ENCODE measurements around the gene AK5.

Gene AK5

GRCh38 chr1:77447669-77448068 is 165.8 kb downstream of the AK5 start:
- no peak for DNase-seq (ENCODE audit: low read depth)

DNA sequence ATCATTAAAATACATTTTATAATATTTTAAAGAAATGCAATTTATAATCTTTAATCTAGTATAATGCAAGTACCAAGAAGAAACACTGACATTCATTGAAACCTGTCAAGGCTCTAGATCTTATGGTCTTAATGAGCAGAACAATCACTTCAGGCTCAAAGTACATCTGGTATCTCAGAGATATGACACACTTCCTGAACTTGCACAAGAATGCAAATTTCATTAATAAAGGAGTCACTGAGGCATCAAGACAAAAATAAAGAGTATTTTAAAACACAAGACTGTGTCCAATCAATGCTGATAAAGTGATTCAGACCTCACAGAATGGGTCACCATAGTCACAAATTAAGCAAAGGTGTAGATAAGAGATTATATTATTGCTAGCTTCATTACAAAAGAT is 178.1 kb downstream of the AK5 start:
- DNase-seq (ENCODE audit: low read depth), result no peak

GRCh38 chr1:77461691-77462090 is 179.9 kb downstream of the AK5 start:
- no peak for DNase-seq (ENCODE audit: low read depth)

DNA sequence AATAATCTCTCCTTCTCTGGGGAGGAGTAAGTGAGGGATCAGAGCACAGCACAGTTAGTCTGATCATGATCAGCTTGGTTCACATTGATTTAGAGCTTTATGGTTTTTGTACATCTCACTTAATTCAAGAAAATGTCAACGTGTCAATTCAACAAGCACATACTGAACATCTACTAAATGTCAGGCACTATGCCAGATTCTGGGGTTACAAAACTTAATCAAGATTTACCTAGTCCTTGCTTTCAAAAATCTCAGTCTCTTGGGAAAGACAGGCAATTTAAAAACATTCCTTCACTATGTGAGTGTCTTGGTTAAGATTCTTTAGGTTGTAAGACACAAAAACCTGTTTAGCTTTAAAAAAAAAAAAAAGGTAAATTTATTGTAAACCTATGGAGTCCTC is 181.4 kb downstream of the AK5 start:
- no peak for DNase-seq (ENCODE audit: low read depth)

GRCh38 chr1:77465139-77465538 is 183.3 kb downstream of the AK5 start:
- no peak for DNase-seq (ENCODE audit: low read depth)

- no peak for DNase-seq (ENCODE audit: low read depth)
Measured at GRCh38 chr1:77465922-77466321, 184.1 kb downstream of the AK5 start.

DNA sequence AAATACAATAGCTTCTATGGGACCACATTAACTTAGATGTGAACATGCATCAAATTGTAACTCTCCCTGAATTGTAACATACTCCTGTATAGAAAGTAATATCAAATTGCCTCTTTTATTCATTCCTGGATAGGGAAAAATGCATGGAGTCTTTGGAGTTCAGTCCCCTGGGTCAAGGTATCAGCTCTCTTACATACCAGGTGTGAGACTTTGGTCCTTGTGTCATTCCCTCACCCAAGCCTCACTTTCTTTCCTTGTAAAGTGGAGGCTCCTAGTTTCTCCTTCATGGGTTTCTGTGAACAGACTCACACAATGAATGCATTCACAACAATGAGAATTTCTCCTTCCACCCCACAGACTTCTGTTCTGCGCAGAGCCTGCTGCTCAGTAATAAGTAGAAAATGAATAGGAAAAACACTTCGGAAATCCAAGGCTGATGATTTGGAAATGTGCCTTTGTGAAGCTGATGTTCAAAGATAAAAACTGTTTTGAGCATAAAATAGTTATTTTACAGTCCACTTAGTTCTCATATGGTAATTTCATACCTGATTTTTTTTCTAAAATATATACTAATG is 185.3 kb downstream of the AK5 start:
- no peak for DNase-seq (ENCODE audit: low read depth)

- DNase-seq (ENCODE audit: low read depth), result no peak
Measured at GRCh38 chr1:77467741-77468140, 185.9 kb downstream of the AK5 start.

DNA sequence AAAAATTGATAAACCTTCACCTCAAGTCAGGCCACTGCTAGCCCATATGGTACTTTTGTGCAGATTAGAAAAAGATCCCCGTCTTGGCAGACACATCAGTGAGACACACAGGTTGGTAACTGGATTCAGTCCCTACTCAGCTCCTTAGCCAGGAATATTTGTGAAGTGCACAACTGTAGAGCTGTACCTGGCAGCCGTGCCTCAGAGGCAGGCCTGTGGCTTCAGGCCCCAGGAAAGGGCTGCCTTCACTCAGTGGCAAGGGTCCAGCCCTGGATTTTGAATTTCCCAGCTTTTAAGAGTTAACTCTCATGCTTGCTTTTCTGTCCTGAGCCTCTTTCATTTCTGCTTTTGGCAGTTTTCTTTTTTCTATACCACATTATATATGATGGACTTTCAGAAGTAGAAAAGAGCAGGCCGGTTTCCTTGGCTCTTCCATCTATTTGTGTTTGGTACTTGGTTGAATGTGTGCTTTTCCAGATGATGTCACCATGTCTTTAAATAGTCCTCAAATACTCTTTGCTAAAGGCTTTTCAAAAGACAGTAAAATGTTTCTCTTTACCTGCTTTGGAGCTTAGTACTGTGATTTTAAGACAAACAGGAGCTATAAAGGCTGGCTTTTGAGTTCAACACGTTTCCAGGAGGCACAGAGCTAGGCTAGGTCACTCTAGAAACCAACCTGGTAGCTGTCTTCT is 186.6 kb downstream of the AK5 start:
- no peak for DNase-seq (ENCODE audit: low read depth)

DNA sequence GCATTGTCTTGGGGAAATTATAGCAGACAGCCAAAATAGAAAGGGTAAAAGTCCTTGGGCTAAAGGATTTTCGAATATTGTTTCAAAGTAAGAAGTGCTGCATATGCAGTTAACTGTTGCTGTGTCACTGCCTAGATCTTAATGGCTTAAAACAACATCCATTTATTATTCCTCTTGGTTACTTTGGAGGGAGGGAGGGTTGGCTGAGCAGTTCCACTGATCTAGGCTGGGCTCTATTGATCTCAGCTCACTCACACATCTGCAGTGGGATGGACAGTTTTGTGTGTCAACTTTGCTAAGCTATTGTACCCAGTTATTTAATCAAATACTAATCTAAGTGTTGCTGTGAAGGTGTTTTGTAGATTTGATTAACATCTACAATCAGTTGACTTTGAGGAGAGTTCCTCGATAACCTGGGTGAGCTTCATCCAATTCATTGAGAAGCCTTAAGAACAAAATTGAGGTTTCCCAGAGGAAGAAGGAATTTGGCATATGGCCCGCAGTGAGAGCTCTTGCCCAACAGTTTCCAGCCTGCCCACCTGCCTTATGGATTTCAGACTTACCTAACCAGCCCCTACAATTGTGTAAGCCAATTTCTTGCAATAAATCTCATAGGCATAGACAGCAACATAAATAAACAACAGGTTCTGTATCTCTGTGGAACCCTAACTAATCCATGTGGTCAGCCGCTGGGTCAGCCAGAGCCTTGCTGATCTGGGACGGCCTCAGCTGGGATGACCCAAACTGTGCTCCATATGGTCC is 187.3 kb downstream of the AK5 start:
- no peak for DNase-seq (ENCODE audit: low read depth)

- no peak for DNase-seq (ENCODE audit: low read depth)
Measured at GRCh38 chr1:77471691-77472090, 189.9 kb downstream of the AK5 start.

GRCh38 chr1:77473690-77474089 is 191.9 kb downstream of the AK5 start:
- DNase-seq (ENCODE audit: low read depth), result no peak

GRCh38 chr1:77475641-77476040 is 193.8 kb downstream of the AK5 start:
- DNase-seq (ENCODE audit: low read depth), result no peak

- DNase-seq (ENCODE audit: low read depth), result no peak
Measured at GRCh38 chr1:77476475-77476874, 194.7 kb downstream of the AK5 start.

DNA sequence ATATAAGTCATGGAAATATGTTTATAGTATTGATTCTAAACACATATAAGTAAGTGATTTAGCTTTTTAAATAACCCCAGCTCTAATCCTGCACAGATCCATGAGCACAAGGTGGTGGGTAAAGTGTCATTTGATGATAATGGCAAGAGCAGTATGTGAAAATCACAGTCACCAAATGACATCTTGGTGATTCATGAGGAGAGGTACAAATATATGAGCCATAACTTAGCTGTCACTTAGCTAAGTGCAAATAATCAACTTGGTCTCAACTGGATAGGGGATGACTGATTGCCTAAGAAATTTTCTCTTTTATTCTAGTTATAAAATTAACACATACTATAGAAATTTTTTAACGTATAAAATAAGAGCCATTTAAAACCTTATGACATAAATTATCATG is 202.5 kb downstream of the AK5 start:
- DNase-seq (ENCODE audit: low read depth), result no peak

GRCh38 chr1:77484926-77485325 is 203.1 kb downstream of the AK5 start:
- no peak for DNase-seq (ENCODE audit: low read depth)

GRCh38 chr1:77487631-77488030 is 205.8 kb downstream of the AK5 start:
- DNase-seq (ENCODE audit: low read depth), result no peak

- DNase-seq (ENCODE audit: low read depth), result no peak
Measured at GRCh38 chr1:77489910-77490309, 208.1 kb downstream of the AK5 start.

- DNase-seq (ENCODE audit: low read depth), result no peak
Measured at GRCh38 chr1:77494026-77494425, 212.2 kb downstream of the AK5 start.

DNA sequence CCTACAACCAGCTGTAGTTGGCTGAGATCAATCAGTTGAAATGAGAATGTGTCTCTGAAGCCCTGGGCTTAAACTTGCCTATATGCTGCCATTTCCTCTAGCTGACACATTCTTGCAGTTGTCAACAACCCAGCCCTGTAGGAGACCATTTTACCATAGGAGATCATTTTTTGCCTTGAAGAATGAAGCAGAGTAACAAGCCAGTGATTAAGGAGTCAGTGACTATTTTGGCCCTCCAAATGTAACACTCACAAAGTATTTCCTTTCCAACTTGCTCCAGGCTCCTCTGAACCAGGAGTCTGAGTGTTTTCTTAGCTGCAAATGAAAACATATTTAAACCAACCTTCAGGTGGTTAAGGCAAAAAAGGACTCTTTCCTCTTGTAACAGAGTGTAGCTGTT is 217.1 kb downstream of the AK5 start:
- DNase-seq (ENCODE audit: low read depth), result no peak

GRCh38 chr1:77499466-77499865 is 217.6 kb downstream of the AK5 start:
- DNase-seq (ENCODE audit: low read depth), result no peak

- DNase-seq (ENCODE audit: low read depth), result no peak
Measured at GRCh38 chr1:77504986-77505385, 223.2 kb downstream of the AK5 start.

GRCh38 chr1:77506771-77507170 is 225.0 kb downstream of the AK5 start:
- DNase-seq (ENCODE audit: low read depth), result no peak
